ENCODE data around the gene COBL. TPM values are rescaled to one million over a fixed set of nuclear protein-coding genes. Genes with fewer than 3 reads are reported as not detected.

The COBL gene
- total RNA-seq, 4 donors from 2014 or later, result under 0.01 to 7.7 (median 2.6) TPM

DNA sequence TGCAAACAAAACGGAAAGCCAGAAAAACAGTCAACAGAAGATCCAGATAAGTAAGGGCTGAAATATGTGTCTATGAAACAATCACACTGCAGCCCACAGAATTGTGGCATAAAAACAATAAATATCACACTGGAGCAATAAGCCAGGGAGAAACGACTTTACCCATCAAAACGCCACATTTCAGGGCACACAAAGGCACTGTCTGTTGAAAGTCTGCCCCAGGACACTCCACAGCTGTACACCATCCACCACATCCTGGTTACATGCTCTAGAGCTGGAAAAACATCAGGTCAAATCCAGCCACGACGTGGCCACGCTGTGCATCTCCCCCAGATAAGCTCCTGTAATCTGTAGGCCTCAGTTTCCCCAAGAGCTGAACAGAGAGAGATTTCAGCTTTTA, 88.7 kb downstream of the COBL start:
- TF ChIP-seq, protein P1, sequence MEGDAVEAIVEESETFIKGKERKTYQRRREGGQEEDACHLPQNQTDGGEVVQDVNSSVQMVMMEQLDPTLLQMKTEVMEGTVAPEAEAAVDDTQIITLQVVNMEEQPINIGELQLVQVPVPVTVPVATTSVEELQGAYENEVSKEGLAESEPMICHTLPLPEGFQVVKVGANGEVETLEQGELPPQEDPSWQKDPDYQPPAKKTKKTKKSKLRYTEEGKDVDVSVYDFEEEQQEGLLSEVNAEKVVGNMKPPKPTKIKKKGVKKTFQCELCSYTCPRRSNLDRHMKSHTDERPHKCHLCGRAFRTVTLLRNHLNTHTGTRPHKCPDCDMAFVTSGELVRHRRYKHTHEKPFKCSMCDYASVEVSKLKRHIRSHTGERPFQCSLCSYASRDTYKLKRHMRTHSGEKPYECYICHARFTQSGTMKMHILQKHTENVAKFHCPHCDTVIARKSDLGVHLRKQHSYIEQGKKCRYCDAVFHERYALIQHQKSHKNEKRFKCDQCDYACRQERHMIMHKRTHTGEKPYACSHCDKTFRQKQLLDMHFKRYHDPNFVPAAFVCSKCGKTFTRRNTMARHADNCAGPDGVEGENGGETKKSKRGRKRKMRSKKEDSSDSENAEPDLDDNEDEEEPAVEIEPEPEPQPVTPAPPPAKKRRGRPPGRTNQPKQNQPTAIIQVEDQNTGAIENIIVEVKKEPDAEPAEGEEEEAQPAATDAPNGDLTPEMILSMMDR (IDR thresholded peaks at IDR 0.05), result no peak
- no peak for TF ChIP-seq POLR2A (IDR thresholded peaks at IDR 0.05)
- H3K4me3 ChIP-seq, result no peak overlapping the region
- intact Hi-C loops (cut with DNase I; ENCODE audit: low total_unique reads), result no loop called here
- H3K4me1 ChIP-seq, result no peaks in the 10 kb centered on the region
- no peak for DNase-seq
- H3K36me3 ChIP-seq, result no peaks in the 10 kb centered on the region
- no peaks in the 10 kb centered on the region for H3K9me3 ChIP-seq
- H3K27ac ChIP-seq, result no peak overlapping the region
- no peaks in the 10 kb centered on the region for H3K27me3 ChIP-seq

DNA sequence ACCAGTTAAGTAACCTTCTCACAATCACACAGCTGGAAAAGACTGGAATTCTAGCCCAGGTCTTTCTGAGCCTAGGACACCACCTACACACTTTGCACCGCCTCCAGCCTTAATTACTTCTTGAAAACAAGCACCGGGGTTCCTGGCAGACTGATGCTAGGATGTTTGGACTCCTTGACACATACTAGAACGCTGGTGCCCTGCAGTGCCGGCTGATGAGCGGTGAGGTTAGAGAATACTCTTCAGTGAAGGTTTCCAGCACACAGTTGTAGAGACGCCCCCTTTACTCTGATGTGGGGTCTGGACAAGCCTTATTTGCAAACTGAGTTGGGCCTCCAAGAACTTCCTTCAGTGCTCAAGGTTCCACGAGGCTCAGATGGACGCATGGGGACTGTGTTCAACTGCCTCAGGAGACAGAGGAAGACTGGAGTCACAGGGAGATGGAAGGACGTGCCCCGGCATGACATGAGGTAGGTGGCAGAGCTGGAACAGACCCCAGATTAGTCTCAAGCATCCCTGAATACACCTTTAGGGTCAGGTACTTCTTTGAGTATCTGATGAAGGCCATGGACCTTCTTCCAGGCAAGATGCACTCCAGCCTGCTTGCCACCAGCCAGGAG, 89.6 kb downstream of the COBL start:
- no peak overlapping the region for H3K27ac ChIP-seq
- intact Hi-C loops (cut with DNase I; ENCODE audit: low total_unique reads), result no loop called here
- DNase-seq, result no peak
- H3K36me3 ChIP-seq, result no peaks in the 10 kb centered on the region
- H3K4me1 ChIP-seq, result no peaks in the 10 kb centered on the region
- H3K9me3 ChIP-seq, result no peaks in the 10 kb centered on the region
- TF ChIP-seq, protein P1 (IDR thresholded peaks at IDR 0.05), result no peak
- no peak for TF ChIP-seq POLR2A (IDR thresholded peaks at IDR 0.05)
- H3K27me3 ChIP-seq, result no peaks in the 10 kb centered on the region
- H3K4me3 ChIP-seq, result no peak overlapping the region

GRCh38 chr7:51226063-51226755, 90.4 kb downstream of the COBL start:
- Histone ChIP-seq H3K9me3 (no peaks in the 10 kb centered on the region), H3K27me3 (no peaks in the 10 kb centered on the region), H3K4me1 (no peaks in the 10 kb centered on the region), H3K36me3 (no peaks in the 10 kb centered on the region), H3K27ac (no peak overlapping the region), H3K4me3 (no peak overlapping the region)
- TF ChIP-seq POLR2A (IDR thresholded peaks at IDR 0.05), result no peak
- TF ChIP-seq, protein P1 (IDR thresholded peaks at IDR 0.05), result no peak
- DNase-seq, result no peak
- intact Hi-C loops (cut with DNase I; ENCODE audit: low total_unique reads), result no loop called here

DNA sequence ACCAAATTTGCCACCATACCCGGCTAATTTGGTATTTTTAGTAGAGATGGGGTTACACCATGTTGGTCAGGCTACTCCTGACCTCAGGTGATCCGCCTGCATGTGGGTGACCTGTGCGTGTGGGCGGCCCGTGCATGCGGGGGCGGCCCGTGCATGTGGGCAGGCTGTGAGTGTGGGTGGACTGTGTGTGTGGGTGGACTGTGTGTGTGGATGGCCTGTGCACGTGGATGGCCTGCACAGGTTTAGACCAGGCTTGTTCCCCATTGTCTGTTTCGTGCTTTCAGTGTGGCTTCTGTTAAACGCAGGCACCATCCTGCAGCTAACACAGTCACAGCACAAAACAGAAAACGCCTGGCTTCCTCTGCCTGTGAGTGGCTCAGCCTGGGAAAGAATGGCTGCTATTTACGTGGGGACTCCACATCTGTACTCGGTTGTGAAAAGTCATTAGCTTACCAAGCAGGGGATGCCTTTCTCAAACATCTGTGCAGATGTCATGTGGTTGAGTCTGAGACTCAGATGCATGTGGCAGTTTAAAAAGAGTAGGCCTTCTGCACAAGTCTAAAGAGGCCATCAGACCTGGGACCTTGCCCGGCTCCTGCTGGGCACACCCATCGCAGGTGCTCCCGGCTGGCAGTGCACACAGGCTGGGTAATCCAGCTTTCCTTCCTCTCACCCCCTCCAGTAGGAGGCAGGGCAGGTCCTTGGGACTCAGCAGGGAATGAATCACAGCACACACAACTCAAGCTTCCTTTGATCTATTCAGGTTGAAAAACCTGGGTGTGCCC, 91.6 kb downstream of the COBL start:
- H3K4me3 ChIP-seq, result no peak overlapping the region
- H3K27me3 ChIP-seq, result no peaks in the 10 kb centered on the region
- TF ChIP-seq POLR2A (IDR thresholded peaks at IDR 0.05), result no peak
- TF ChIP-seq, protein P1 (IDR thresholded peaks at IDR 0.05), result no peak
- DNase-seq, result no peak
- H3K36me3 ChIP-seq, result no peaks in the 10 kb centered on the region
- intact Hi-C loops (cut with DNase I; ENCODE audit: low total_unique reads), result no loop called here
- H3K27ac ChIP-seq, result no peak overlapping the region
- no peaks in the 10 kb centered on the region for H3K9me3 ChIP-seq
- H3K4me1 ChIP-seq, result no peaks in the 10 kb centered on the region

GRCh38 chr7:51223505-51223904, 93.1 kb downstream of the COBL start:
- no peaks in the 10 kb centered on the region for H3K27me3 ChIP-seq
- TF ChIP-seq POLR2A (IDR thresholded peaks at IDR 0.05), result no peak
- TF ChIP-seq, protein P1 (IDR thresholded peaks at IDR 0.05), result no peak
- no peak overlapping the region for H3K4me3 ChIP-seq
- no peak overlapping the region for H3K27ac ChIP-seq
- H3K36me3 ChIP-seq, result no peaks in the 10 kb centered on the region
- no peak for DNase-seq
- intact Hi-C loops (cut with DNase I; ENCODE audit: low total_unique reads), result no loop called here
- H3K9me3 ChIP-seq, result no peaks in the 10 kb centered on the region
- H3K4me1 ChIP-seq, result no peaks in the 10 kb centered on the region

All from uterus (tissue), 4 donors.